RKO (cell line): ENCODE measurements around the gene C20orf173.
"Not testable (repeated sequence)": the region's sequence is repeated elsewhere in the genome, so short reads cannot be mapped to it uniquely, and the experiment has no call there.

Experiments
- DNase-seq: peaks from one replicate; pipeline ENCODE4 v3.0.0-alpha.2; 2016; ENCODE audit warnings: low spot score

The C20orf173 gene

GRCh38 chr20:35544941-35545340 lies 15.5 kb upstream of the C20orf173 start:
- peak; percentile 47 for DNase-seq

GRCh38 chr20:35544436-35544835 lies 15.0 kb upstream of the C20orf173 start:
- no peak for DNase-seq

- no peak for DNase-seq
Observed at GRCh38 chr20:35542990-35543389, 13.5 kb upstream of the C20orf173 start.

- DNase-seq = peak; percentile 98
Observed at GRCh38 chr20:35541783-35542662, 12.6 kb upstream of the C20orf173 start, which contains the start of gene ERGIC3. TSS of gene ERGIC3 (plus strand) at chr20:35542078. CDS start at chr20:35542098, 20 bp downstream.

- no peak for DNase-seq
Observed at GRCh38 chr20:35541118-35541782, 11.8 kb upstream of the C20orf173 start.

- no peak for DNase-seq
Observed at GRCh38 chr20:35539756-35540212, 10.3 kb upstream of the C20orf173 start.

- no peak for DNase-seq
Observed at GRCh38 chr20:35527122-35527769, 2.2 kb downstream of the C20orf173 start.

- DNase-seq = no peak
Observed at GRCh38 chr20:35525639-35526038, 3.8 kb downstream of the C20orf173 start.

- DNase-seq = peak; percentile 29
Observed at GRCh38 chr20:35523298-35523888, 6.1 kb downstream of the C20orf173 start.

GRCh38 chr20:35518955-35519354 lies 10.5 kb downstream of the C20orf173 start:
- no peak for DNase-seq

- DNase-seq = not testable (repeated sequence)
Observed at GRCh38 chr20:35517767-35518166, 11.7 kb downstream of the C20orf173 start.

- no peak for DNase-seq
Observed at GRCh38 chr20:35517125-35517524, 12.3 kb downstream of the C20orf173 start.

GRCh38 chr20:35515949-35516645 lies 13.4 kb downstream of the C20orf173 start:
- peak; percentile 69 for DNase-seq

GRCh38 chr20:35515341-35515740 lies 14.1 kb downstream of the C20orf173 start:
- no peak for DNase-seq

GRCh38 chr20:35514371-35514932 lies 15.0 kb downstream of the C20orf173 start:
- DNase-seq = no peak

- DNase-seq = peak; percentile 52
Observed at GRCh38 chr20:35511814-35512420, 17.5 kb downstream of the C20orf173 start.

GRCh38 chr20:35510951-35511735 lies 18.3 kb downstream of the C20orf173 start:
- no peak for DNase-seq

- no peak for DNase-seq
Observed at GRCh38 chr20:35508493-35509218, 20.8 kb downstream of the C20orf173 start.
